ENCODE measurements around the gene EEF1A1.
"Not testable (repeated sequence)": the region's sequence is repeated elsewhere in the genome, so short reads cannot be mapped to it uniquely, and the experiment has no call there.

GRCh38 chr6:73551115-73551514 is 30.3 kb upstream of the EEF1A1 start:
- TF ChIP-seq CTCF (IDR thresholded peaks at IDR 0.05 in 8 of 11, conservative IDR thresholded peaks at IDR 0.05 in 3 of 11); POLR2AphosphoS5 (IDR thresholded peaks at IDR 0.05): not testable (repeated sequence)
